NCI-H748 treated with DMSO at 0.1 percent for 48 hours (cell line): ENCODE data around the gene TMEM209.

ENCODE experiments used
- DNase-seq: peaks from one replicate; lab custom pipeline; 2025; lab: John Stamatoyannopoulos, UW

Gene TMEM209

GRCh38 chr7:130143334-130143732, 61.9 kb downstream of the TMEM209 start:
- no peak for DNase-seq

- no peak for DNase-seq
Observed at GRCh38 chr7:130142654-130143333, 62.4 kb downstream of the TMEM209 start.

GRCh38 chr7:130141884-130142653, 63.1 kb downstream of the TMEM209 start:
- DNase-seq = no peak

- no peak for DNase-seq
Observed at GRCh38 chr7:130141161-130141883, 63.9 kb downstream of the TMEM209 start.

GRCh38 chr7:130140551-130141160, 64.5 kb downstream of the TMEM209 start:
- DNase-seq = no peak

- DNase-seq = no peak
Observed at GRCh38 chr7:130139193-130139960, 65.8 kb downstream of the TMEM209 start.

GRCh38 chr7:130137207-130137606, 68.0 kb downstream of the TMEM209 start:
- no peak for DNase-seq

GRCh38 chr7:130136579-130137167, 68.5 kb downstream of the TMEM209 start:
- no peak for DNase-seq

GRCh38 chr7:130135208-130136205, 69.7 kb downstream of the TMEM209 start:
- no peak for DNase-seq

- no peak for DNase-seq
Observed at GRCh38 chr7:130134726-130135125, 70.5 kb downstream of the TMEM209 start.

GRCh38 chr7:130134106-130134636, 71.0 kb downstream of the TMEM209 start:
- DNase-seq = peak; percentile 42

- no peak for DNase-seq
Observed at GRCh38 chr7:130133029-130133782, 72.0 kb downstream of the TMEM209 start.

GRCh38 chr7:130131964-130132875, 73.0 kb downstream of the TMEM209 start:
- DNase-seq = no peak

- no peak for DNase-seq
Observed at GRCh38 chr7:130131191-130131834, 73.9 kb downstream of the TMEM209 start.

- no peak for DNase-seq
Observed at GRCh38 chr7:130129011-130129411, 76.2 kb downstream of the TMEM209 start.

- no peak for DNase-seq
Observed at GRCh38 chr7:130127821-130128317, 77.3 kb downstream of the TMEM209 start.

GRCh38 chr7:130127404-130127803, 77.8 kb downstream of the TMEM209 start:
- DNase-seq = no peak
